ENCODE data around the gene SLC5A12.
A peak's percentile ranks its signal among the peaks of the same experiment; 100 is the strongest.
"Not testable (repeated sequence)": the region's sequence is repeated elsewhere in the genome, so short reads cannot be mapped to it uniquely, and the experiment has no call there.

SLC5A12 gene

DNA sequence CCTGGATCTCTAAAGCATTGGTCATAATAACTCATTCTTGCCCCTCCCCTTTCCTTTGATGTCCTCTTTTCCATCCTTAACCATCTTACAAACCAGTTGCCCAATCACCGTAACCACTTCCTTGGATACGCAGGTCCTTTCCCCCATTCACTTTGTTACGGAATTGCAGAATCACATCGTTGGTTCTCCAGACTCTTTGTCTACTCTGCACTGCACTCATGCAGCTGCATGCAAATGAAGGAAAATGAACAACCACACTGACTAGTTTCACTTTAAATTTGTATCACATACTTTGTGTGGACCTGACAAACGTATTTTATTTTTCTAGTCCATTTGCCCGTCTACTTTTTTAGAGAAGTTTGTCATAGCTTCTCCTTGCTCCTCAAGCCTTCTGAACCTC is 69.9 kb downstream of the SLC5A12 start:
- no peak for DNase-seq (ENCODE audit: low spot score)

DNA sequence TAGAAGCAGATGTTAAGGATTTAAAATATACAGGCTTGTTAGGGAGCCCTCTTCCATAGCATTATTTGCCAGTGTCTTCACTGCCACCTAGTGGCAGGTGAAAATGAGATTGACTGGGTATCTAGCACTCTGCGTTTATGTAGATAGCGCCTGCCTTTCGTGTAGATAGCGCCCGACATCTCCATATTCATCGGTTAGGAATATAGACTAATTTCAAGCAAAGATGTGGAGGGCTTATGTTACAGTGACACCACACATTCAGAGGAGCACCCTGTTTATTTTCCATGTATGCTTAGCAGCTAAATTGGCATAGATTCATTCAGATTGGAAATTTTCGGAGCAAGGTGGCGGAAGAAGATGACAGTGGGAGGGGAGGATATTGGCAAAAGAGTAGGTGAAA is 72.0 kb downstream of the SLC5A12 start:
- peak; percentile 75 for DNase-seq (ENCODE audit: low spot score)

DNA sequence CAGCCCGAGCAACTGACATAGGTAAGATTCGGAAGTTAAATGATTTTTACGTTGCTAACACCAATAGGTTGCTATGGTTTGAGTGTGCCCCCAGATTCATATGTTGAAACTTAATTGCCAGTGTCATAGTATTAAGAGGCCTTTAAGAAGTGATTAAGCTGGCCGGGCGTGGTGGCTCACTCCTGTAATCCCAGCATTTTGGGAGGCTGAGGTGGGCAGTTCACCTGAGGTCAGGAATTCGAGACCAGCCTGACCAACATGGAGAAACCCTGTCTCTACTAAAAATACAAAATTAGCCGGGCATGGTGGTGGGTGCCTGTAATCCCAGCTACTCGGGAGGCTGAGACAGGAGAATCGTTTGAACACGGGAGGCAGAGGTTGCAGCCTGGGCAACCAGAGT is 78.5 kb downstream of the SLC5A12 start:
- DNase-seq (ENCODE audit: low spot score): not testable (repeated sequence)

DNA sequence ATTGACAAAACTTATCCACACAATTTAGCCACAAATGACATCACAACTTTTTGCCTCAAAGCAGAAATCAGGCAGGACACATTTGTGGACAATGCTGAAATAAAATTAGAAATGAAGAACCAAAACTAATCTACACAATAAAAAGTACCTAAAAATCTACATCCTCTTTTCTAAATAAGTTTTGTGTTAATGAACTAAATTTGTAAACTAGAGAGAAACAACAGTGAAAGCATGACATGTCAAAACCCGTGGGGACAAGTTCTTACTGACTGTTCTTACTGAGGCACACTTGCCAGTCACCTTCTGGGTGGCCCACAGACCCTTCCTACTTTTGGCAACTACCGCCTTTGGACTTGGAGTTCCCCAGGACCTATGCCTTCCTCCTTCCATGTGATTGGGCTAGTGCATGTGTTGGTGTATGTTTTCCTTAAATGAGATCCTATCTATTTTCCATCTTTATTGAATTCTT is 89.1 kb downstream of the SLC5A12 start:
- no peak for DNase-seq (ENCODE audit: low spot score)

DNA sequence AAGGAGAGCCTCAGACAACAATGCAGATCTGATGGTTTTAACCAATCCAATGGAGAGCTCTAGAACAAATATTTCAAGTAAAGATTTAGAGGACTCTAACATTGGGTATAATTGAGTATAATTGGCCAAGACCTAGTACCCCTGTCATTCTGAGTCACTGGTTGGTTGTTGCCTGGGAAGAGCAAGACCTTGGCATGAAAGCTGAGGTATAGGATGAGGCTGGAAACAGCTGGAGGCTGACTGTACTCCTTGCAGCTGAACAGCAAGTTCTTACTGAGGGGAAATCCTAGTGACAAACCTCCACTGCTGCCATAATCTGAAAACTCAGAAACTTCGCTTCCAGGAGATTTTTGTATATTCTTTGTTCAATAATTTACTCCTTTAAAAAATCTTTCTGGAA is 95.5 kb downstream of the SLC5A12 start:
- DNase-seq (ENCODE audit: low spot score): no peak

DNA sequence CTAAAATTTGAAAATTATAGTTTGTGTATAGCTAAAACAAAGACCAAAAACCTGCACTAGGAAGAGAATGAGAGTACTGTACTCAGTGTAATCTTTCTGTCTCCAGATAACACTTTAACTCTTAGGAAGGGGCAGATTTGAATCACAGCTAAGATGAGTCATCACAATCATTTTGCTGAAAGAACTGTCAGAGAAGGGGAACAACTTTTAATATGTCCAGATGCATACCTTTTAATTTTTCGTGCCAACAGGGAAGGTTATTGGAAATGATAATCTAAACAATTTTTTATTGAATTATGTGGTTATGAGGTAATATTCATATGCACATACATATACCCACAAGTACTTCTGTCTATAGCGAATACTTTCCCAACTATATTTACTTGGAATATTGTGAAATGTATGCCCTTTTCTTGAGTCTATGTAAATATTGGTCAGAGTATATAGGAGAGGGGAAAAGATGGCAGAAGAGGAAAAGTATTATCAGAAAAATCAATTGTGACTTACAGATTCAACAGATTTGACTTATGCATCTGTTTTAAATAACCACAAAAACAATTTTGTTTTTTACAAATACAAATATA is 98.7 kb downstream of the SLC5A12 start:
- no peak for DNase-seq (ENCODE audit: low spot score)

DNA sequence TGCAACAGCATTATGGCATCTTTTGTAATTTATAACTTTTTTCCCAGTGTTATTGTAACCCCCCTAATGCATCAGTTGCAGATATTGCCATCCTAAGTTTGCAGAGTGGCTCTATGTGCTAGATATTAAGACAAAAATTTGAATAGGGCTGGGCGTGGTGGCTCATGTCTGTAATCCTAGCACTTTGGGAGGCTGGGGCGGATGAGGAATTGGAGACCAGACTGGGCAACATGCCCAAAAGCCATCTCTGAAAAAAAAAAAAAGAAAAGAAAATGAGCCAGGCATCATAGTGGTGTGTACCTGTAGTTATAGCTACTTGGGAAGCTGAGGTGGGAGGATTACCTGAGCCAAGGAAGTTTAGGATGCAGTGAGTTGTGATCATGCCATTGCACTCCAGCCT is 99.7 kb downstream of the SLC5A12 start:
- DNase-seq (ENCODE audit: low spot score): no peak

DNA sequence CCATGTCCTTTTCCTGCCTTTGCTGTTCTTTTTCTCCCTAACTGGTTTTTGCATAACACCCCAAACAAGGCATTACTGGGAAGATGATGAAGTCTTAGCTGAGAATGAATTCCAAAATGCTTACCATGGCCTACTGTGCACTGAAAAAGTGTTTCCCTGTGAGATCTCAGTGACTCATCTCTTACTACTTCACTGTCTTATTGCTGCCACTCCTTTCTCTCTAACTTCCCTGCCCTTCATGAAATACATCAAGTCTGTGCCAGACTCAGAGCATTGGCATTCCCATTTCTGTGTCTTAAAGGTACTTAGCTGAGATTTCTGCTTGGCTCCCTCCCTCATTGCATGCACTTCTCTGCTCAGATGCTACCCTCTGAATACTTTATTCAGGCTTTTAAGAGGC is 100.7 kb downstream of the SLC5A12 start:
- no peak for DNase-seq (ENCODE audit: low spot score)

DNA sequence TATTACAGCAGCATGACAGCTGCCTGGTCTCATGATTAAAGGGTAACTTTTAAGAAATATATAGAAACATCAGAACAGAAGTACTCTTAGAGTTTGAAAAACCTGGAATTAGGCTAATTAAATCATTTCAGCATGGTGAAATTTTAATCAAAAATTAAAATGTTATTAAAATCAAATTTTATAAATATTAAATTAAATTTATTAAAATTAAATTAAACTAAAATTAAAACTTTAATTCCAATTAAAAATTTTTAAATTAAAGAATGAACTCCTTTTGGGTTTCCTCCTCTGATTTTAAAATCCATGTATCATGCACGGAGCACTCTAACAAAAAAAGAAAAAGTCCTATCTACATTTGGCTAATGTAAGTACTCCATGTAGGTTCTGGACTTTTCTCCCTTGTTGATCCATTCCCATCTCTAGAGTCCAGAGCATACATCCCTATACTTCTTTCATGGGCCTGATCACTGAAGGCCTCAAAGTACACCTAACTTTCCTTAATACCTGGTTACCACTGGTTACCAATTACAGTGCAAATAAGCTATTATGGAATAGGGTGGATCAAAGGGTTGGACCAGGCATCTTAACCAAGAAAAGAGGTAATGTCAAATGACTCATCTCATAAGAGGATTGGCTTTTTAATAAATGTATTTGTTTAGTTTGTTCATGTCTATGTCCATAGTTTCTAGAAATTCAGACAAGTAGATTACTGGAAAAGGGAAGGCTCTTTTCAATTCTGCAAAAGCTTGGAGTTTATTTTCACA is 101.4 kb downstream of the SLC5A12 start:
- DNase-seq (ENCODE audit: low spot score): no peak

DNA sequence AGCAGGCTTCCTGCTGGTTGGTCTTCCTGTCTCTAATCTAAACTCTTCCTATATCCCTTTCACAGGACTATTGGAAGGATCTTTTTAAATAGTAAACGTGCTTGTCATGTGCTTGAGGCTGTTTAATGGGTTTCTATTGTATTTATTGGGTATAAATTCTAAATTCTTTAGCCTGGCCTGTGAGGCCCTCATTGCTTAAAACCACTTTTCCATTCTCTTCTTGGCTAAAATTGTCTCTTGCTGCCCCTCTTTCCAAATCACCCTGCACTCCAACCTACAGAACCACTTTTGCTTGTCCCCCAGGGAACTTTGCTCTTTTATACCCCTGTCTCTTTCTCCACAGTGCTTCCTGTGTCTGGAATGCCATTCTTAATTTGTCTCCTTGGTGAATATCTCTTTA is 103.4 kb downstream of the SLC5A12 start:
- DNase-seq (ENCODE audit: low spot score): peak; percentile 6
